Stimulated activated CD4-positive, alpha-beta T cell treated with anti-CD3 and anti-CD28 coated beads, TNF-alpha, amount 100 ng/mL, for 48 hours (primary cell): Measurements from ENCODE around the gene FYB1.

Experiments used
- DNase-seq, 3 donors: peaks; one replicate each; pipeline ENCODE4 v3.0.0-alpha.2; 2020; ENCODE audit warnings: low read depth in 3 of 3

Gene FYB1

DNA sequence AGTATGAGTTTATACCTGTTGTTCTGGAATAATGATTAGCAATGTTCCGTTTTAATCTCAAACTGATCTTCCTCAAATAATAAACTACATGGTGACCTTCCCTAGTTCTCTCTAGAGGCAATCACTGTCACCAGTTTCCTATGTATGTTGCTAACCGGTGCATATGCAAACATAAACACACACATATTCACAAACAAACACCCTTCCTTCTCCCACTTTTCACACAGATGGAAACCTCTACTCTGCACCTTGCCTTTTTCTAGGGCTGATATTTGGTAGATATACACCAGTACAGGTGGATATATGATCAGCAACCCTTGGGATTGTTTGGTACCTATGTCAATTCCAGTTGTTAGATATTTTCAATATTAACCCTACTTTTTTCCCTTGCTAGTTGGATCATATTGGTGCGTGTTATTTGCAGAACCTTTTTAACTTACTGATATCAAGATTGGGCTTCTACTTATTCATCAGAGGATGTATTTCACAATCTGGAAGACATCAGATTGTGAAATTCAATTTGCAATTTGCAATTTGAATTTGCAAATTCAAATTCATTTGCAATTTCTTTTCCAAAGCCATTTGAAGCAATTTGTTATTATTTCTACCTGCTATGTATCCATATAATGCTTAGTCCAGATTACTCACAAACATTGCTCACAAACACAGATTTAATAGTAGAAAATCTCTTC, 12.6 kb downstream of the FYB1 start:
- DNase-seq = no peak

DNA sequence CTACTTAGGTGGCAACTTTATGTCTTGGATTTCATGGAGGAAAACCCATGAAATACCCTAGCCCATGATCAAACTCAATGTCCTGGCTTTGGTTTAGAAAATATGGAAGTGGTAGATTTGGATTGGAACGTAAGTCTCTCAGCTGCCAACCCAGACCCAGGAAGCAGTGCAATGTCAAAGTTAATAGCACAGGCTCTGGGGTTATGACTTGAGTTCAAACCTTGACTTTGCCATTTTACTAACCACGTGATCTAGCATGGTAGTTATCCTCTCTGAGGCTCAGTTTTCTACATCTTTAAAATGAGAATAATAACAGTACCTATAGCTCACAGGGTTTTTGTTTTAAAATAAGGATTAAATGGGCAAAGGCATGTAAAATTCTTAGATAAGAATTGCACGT, 13.8 kb downstream of the FYB1 start:
- no peak for DNase-seq

DNA sequence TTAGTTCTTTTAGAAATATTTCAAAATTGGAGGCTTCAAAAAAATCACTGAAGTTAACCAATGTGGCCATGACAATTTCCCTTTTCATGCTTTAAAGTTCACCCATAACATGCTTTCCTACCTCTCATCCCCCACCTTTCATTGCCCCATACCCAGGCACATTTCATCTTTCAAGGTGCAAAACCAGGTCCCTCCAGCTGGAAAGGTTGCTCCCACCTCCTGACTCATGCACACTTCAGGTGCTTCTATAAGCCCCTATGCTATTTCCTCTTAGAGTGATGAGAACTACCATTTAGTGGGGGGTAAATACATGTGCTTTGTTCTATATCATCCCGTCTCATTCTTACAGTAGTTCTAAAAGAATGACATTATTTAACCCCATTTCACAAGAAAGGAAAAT, 15.4 kb downstream of the FYB1 start:
- no peak for DNase-seq

DNA sequence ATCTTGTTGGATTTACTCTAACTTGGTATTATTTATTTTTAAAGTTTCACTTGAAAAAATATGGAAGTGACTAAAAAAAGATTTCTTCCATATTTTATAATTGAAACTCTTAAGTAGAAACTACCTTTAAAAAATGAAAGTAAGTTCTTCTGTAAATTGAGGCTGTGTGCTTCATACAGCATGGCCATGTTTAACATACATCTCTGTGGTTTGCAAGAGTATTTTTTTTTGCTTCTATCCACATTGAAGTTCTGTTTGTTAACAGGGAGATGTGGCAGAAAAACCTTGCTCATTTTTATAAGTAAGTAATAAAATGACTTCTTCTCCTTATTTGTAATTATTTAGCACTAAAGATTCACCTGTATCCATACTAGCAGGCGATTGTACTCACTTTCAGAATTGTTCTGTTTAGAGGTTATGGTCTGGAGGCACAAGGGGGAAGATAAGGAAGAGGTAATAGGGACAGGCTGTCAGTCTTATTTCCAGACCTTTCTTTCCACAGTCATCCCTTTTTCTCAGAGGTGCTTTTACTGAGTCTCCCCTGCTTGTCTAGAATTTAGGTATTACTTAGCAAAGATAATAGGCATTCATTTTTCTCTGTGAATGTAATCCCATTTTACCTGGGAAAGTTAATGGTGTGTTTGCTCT, 16.0 kb downstream of the FYB1 start:
- DNase-seq = no peak

DNA sequence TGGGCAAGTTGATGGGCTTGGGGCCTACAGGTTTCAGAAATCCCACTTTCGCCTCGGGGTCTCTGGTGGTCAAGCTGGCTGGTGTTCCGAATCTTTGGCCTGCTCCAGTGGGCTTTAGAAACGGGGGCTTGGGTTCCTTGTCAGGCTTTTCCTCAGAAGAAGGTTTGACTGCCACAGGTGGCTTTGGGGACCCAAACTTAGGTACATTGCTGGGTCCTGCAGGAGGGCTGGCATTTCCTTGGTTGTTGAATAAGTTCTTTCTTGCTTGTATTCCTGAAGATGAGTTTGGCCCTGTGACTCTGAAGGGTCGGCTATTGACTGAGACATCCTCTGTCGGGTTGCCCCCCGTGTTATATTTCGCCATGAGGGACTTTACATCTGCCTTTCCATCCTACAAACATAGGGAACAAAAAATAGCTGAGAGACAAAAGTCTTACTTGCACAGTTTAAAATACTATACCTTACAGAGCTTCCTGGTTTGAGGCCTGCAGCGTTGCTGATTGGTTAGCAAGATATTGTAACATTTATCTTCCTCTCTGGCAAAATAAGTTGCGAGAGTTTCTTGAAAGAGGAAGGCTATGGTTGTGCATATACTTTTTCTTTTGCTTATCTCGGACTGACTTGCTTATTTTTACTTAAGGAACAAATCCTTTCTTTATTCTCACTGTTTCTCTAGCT, 16.6 kb downstream of the FYB1 start:
- no peak for DNase-seq

DNA sequence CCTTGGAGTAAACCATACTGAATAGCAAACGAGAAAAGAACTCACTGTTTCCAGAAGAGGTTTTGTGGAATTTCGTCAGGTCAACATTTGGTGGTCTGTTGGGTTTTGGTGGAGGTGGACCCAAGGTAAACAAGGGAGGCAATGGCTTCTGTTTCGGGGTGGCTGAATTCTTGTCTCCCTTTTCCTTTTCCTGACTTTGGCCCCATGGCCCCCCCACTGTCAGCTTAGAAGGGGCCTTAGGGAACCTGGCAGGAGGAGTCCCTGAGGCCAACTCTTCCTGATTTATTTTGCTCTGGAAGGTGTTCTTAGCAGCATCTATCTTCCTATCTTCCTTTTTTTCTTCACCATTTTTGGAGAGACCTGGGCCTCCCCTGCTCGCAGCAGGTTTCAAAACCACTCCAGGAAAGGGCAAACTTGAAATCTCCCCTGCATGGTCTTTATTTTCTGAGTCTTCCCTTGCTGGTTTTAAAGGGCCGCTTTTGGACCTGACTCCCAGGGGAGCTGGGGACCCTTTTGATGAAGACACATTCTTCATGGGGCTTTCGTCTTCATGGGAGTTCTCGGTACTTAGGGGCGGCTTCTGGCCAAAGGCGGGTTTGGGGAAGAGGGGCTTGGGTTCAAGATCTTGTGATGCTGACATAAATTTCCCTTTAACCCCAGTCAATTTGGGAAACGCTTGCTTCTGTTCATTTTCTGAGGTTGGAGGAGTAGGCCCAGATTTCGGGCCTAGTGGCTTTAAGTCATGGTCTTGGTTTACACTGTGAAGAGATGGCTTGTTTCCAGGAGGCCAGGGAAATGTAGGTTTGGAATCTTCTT, 17.4 kb downstream of the FYB1 start:
- no peak for DNase-seq

DNA sequence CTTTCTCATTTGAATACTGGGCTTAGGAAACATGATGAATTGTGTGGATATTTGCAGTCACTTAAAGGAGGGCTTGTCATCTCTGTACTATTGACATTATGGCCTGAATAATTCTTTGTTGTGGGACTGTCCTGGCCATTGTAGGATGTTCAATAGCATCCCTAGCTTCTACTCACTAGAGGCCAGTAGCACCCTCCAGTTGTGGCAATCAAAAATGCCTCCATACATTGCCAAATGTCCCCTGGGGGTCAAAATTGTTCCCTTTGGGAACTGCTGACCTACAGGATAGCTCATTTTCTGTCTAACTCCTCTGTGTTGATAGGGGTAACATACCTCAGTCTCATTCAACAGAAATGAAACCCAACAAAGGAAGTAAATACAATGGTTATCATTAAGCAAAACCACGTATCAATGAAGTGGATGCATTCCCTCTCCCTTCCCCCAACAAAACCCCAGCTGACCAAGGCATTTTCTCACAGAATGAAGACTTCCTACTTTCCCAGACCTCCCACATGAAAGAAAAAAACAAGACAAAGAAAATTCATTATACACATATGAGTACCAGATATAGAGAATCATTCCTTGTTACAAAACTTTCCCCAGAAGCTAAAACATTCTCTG, 18.1 kb downstream of the FYB1 start:
- no peak for DNase-seq

DNA sequence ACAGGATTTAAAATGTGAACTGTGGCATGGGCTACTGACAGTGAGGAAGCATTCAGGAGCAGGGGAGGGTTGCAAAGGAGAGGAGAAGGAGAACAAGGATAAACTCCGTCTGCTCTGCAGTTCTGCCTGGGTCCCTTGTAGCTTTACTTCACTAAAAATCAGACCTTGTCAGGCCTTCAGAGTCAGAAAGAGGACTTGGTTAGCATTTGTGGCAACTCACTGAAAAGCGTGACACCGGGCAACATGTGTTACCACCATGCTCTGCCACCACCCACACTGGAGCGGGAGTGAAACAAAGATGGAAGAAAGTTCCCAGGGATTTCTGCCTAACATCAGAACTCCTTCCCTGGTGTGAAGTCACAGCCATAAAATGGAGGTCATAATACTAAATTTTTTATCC, 19.3 kb downstream of the FYB1 start:
- DNase-seq = no peak

DNA sequence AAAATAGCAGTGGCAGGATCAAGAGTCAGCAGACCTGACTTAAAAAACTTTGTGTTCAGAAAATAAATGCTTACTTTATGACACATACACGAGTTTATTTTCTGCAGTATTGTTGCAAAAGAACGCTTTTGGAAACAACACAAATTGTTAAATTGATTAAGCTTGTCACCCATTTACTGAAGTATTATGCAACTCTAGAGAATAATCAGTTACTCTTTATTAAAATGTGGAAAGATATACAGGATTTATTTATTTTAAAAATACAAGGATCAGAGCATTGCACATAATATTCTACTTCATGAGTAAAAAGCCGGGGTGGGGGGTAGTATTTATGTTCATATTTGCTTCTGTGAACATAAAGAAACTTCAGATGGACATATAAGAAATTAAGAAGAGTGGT, 20.0 kb downstream of the FYB1 start:
- DNase-seq = no peak

DNA sequence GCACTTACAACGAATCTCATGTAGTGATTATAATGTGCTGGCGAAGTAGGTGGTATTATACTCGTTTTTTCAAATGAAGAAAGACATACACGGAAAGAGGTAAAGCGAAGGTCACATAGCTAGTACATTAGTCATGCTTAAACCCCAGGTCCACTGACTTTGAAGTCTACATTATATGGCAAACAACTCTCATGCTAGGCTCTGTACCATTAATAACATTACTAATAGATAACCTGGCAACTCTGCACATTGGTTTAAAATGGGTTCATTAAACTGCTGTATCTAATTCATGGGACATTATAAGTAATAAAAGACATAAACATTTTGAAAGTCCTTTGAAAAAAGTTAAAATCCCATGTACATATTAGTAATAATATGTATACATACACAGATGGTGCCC, 21.2 kb downstream of the FYB1 start:
- no peak for DNase-seq

DNA sequence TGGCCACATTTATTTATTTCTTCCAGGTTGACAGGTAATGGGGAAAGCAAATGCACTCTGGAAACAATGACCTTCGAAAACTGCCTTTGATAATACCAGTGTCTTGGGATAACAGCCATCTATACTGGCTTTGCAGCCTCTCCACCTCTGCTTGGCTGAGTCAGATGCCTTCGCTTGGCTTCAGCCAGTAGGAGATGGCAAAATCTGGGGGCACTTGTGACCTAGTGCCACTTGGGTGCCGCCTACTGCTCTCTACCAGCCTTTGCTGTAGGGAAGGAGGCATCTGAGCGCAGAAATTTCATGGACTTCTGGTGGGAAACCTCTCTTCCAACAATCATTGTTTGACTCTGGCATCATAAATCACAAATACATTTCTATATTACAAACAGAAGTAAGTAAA, 21.8 kb downstream of the FYB1 start:
- DNase-seq = peak in 1 of 3 donors; percentile 47

DNA sequence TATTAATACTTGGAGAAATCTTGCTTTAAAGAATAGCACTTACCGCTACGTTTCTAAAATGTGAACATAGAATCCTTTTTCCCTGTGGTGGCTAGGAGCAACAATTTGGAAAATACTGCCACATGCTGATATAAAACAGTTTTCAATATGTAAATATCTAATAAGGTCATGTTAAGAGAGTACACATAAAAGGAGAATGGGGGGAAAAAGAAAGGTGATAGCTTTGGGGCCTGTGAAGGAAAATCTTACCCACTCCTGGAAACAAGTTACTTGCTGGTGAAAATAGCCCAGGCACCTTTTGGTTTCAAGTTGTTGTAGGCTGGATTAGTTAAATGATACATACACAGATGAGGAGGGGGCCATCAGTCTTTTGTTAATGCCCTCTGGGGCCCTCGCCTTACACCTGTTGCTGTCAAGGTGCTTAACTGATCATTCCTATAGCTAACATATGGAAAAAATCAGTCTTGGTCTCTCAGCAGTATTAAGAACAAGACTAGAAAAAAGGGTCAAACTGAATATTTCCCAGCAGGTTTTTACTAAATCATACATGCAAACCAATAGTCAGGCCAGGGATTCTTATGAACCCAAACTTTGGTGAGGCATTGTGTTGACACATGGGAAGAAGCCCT, 24.1 kb downstream of the FYB1 start:
- DNase-seq = no peak

DNA sequence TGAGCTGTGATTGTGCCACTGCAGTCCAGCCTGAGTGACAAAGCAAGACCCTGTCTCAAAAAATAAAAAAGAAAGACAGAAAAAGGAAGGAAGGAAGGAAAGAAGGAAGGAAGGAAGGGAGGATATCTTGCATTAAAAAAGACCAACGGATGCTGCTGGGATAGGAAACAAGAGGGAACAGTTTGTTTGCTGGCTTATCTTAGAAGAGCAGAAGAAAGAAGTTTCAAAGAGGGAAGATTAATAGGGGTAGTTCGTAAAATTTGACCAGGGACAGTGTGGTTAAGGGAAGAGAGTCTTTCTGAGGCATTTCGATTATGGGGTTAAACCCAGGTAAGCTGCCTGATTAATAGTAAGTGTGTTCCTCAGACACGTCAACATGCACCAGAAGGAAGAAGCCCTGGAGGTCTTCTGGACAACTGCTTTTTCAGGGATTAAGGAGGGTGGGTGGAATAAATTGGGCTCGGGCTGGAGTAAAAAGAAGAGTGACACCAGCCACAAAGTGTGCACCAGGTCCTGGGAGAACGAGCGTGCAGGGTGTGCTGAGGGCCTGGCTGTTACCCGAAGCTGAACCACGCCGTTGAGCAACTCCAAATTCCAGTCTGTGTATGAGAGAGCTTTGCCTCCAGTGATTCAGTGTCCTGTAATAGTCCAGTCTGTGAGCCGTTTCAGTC, 24.8 kb downstream of the FYB1 start:
- DNase-seq = no peak

DNA sequence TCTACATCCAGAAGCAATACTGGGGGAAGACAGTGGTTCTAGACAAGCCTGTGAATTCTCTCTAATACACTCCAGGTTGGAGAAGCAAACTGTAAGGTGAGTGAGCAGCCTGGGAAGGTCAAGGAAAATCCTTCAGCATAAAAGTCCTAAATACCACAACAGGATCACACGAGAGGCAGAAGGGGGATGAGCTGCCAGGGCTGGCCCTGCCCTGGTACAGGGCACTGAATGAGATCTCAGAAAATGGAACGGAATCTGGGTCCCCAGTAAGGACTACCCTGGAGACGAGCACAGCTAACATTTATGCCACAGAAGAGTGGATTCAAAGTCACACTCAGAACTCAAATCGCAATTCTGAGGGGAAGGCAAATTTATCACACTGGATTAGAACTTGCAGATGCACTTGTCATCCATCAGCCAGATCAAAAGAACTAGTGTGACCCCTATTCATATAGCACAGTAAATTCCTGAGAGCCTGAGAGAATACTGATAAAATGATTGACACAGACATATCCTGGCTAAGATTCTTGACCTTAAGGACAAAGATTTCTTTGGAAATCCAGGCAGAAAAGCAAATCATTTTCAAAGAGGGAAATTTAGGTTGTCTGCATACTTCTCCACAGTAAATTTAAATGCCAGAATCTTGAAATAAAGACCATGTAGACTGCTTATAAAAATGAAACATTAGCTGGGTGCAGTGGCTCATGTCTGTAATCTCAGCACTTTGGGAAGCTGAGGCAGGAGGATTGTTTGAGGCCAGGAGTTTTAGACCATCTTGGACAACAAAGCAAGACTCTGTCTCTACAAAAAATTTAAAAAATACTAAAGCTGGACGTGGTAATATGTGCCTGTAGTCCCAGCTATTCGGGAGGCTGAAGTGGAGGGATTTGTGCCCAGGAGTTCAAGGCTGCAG, 25.6 kb downstream of the FYB1 start:
- no peak for DNase-seq

DNA sequence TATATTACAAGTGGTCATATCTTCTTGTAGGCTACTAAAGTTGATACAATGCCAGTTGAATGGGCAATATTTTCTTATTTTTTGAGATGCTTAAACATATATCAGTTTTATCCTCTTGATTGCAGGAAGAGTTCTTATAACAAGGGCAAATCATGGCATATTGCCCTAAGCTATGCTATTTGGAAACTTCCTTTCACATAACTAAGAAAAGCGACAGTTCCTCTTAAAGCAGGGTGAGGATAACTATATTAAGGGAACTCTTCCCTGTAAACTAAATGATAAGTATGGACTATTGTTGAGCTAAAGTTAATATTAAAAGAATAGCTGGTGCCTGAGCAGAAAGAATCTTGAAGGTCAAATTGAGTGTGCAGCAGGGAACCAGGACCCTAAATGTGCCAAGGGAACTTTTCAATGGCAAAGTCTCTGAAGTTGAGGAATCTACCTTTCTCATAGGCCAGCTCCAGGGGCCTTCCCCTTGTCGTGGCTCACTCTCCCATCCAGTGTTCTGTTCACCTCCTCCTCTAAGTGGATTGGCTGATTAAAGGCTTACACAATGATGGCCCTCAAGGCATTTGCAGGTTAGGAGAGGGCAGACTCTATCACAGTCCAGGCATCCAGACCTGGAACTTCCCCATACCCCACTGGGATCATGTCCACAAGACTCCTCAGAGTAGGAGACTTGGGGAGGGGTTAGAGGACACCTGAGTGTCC, 26.8 kb downstream of the FYB1 start:
- no peak for DNase-seq

DNA sequence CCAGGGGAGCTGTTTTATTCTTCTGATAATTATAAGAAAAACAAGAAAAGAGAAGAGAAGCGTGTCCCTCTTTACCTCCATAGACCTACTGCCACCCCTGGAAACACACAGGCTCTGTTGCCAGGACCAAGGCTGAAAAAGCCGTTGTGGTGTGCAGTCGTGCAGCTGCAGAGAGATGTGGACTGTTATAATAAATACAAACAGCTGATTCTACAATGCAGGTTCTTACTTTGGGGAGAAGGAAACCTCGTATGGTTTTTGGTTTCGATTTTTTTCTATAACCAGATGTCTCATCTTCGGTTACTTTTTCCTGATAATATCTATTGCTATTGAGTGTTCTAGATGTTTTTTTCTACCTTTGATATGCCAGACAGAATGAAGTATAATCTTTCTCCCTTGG, 28.1 kb downstream of the FYB1 start:
- DNase-seq = no peak

DNA sequence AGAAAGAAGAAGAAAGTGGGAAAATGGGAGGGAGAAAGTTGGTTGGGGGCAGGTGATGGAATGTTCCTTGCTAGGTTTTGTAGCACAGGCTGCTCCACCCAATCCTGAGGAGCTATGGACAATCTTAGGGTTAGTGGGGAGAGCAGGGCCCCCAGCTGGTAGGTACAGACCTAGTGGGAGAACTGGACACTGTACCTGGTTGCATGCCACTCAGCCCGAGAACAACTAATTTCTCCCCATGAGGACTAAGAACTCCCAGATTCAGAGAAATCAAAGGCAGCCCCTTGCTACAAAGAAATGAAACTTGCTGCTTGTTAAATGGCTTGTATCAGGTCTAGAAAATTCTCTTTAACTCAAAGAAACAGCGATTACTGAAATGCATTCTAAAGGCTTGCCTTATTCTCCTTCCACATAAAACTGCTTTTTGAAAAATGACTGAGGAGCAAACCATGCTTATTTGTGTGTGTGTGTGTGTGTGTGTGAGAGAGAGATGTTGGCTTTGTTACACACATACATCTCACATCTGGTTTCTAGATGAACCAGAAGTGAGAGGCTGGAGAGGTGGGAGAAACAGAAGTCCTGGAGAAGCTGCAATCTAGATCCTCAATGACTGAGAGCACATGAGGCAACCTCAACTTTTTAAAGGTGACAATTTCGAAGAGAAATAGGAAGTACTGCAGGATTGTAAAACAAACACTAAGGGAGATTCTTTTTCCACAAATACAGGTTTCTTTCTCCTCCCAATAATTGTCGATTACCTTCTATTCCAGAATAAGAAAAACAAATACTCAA, 28.9 kb downstream of the FYB1 start:
- DNase-seq = no peak

DNA sequence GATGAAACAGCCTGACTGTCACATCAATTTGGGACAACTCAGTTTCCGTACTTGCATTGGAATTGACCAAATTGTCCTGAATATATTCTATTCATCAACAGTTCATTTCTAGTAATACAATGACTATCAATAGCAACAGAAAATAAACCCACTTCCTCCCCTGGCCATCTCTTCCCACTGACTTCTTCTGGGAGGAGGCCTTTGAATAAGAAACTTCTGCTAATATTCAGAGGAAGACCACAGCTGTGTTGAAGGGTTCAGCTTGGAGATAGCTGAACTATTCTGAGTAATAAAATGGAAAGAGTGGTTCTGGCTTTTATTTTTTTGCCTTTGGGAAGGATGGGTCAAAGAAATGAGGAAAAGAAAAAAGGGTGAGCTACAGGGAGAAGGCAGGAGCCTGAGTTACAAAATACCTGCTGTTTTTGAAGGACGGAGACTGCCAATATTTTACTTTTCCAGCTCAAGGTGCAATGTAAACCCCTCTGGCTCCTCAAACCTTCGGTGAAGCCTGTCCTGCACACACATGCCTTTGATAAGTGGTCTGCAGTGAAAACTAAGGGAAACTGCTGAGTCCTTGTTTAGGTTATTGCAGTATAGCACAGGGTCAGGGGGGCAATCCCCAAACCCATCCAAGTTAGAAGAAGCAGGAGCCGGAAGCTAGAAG, 29.9 kb downstream of the FYB1 start:
- DNase-seq = no peak
